HG02884 (cell line): ENCODE data around the gene HSD11B1L.
"Not testable (repeated sequence)": the region's sequence is repeated elsewhere in the genome, so short reads cannot be mapped to it uniquely, and the experiment has no call there.

Experiments used
- ATAC-seq: cut with Tn5 transposase; IDR thresholded peaks from one replicate; pipeline ENCODE4 v1.9.1; 2021; ENCODE audit warnings: mild to moderate bottlenecking, moderate library complexity; ENCODE audit not compliant: unreplicated experiment

The HSD11B1L gene

GRCh38 chr19:5697890-5698634 lies 17.2 kb downstream of the HSD11B1L start:
- ATAC-seq = no peak

GRCh38 chr19:5698635-5699422 lies 18.0 kb downstream of the HSD11B1L start:
- ATAC-seq = no peak

- ATAC-seq = no peak
These were observed 19.7 kb downstream of the HSD11B1L start for GRCh38 chr19:5700455-5701092.

- not testable (repeated sequence) for ATAC-seq
These were observed 21.2 kb downstream of the HSD11B1L start for GRCh38 chr19:5702053-5702410.

- no peak for ATAC-seq
These were observed 23.3 kb downstream of the HSD11B1L start for GRCh38 chr19:5703819-5704818.

- ATAC-seq = no peak
These were observed 24.7 kb downstream of the HSD11B1L start for GRCh38 chr19:5705552-5705951.

- ATAC-seq = no peak
These were observed 26.2 kb downstream of the HSD11B1L start for GRCh38 chr19:5706876-5707573.

GRCh38 chr19:5707576-5708575 lies 27.0 kb downstream of the HSD11B1L start:
- ATAC-seq = no peak

GRCh38 chr19:5711025-5711424 lies 30.2 kb downstream of the HSD11B1L start:
- ATAC-seq = no peak

GRCh38 chr19:5711713-5712161 lies 30.9 kb downstream of the HSD11B1L start:
- ATAC-seq = no peak

GRCh38 chr19:5713228-5713627 lies 32.4 kb downstream of the HSD11B1L start:
- no peak for ATAC-seq

GRCh38 chr19:5714816-5715215 lies 34.0 kb downstream of the HSD11B1L start:
- ATAC-seq = no peak

GRCh38 chr19:5717215-5717935 lies 36.5 kb downstream of the HSD11B1L start:
- ATAC-seq = no peak

GRCh38 chr19:5718037-5718578 lies 37.3 kb downstream of the HSD11B1L start:
- ATAC-seq = no peak

- ATAC-seq = no peak
These were observed 37.9 kb downstream of the HSD11B1L start for GRCh38 chr19:5718579-5719273.

GRCh38 chr19:5719274-5719960 lies 38.6 kb downstream of the HSD11B1L start:
- ATAC-seq = no peak
